ENCODE results near the gene ADSS2. TPM values are rescaled to one million over a fixed set of nuclear protein-coding genes. Genes with fewer than 3 reads are reported as not detected.

Gene ADSS2
- total RNA-seq, 1 donor from 2014 or later, result 34.2 TPM

DNA sequence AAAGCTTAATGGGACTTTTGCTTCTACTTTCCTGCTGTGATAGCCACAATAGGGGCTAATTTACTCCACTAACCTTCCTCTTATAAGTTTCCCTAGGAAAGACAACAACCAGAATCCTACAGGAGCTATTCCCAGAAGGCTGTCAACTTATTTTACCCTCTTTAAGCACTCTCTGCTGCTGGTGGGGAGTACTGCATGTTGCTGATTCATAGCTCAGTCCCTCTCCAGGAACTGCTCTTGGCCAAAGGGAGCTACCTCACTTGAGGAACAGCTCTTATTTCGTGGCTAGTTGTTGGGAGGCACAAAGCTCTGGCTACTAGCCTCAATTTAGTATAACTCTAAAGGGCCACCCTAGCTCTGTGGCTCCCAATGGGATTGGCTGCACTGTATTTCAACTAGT lies 37.2 kb downstream of the ADSS2 start:
- TF ChIP-seq, protein P1, sequence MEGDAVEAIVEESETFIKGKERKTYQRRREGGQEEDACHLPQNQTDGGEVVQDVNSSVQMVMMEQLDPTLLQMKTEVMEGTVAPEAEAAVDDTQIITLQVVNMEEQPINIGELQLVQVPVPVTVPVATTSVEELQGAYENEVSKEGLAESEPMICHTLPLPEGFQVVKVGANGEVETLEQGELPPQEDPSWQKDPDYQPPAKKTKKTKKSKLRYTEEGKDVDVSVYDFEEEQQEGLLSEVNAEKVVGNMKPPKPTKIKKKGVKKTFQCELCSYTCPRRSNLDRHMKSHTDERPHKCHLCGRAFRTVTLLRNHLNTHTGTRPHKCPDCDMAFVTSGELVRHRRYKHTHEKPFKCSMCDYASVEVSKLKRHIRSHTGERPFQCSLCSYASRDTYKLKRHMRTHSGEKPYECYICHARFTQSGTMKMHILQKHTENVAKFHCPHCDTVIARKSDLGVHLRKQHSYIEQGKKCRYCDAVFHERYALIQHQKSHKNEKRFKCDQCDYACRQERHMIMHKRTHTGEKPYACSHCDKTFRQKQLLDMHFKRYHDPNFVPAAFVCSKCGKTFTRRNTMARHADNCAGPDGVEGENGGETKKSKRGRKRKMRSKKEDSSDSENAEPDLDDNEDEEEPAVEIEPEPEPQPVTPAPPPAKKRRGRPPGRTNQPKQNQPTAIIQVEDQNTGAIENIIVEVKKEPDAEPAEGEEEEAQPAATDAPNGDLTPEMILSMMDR (IDR thresholded peaks at IDR 0.05), result no peak
- H3K4me3 ChIP-seq, result no peak overlapping the region
- ATAC-seq (peak; percentile 54), DNase-seq (no peak)
- H3K27me3 ChIP-seq, result no peaks in the 10 kb centered on the region
- peaks cover 98% of the 10 kb centered on the region for H3K36me3 ChIP-seq
- no peak overlapping the region for H3K27ac ChIP-seq
- intact Hi-C loops (cut with DNase I), result no loop called here
- no peaks in the 10 kb centered on the region for H3K4me1 ChIP-seq
- no peaks in the 10 kb centered on the region for H3K9me3 ChIP-seq

GRCh38 chr1:244413736-244414135 lies 38.0 kb downstream of the ADSS2 start:
- intact Hi-C loops (cut with DNase I), result no loop called here
- H3K36me3 ChIP-seq, result peaks cover 94% of the 10 kb centered on the region

DNA sequence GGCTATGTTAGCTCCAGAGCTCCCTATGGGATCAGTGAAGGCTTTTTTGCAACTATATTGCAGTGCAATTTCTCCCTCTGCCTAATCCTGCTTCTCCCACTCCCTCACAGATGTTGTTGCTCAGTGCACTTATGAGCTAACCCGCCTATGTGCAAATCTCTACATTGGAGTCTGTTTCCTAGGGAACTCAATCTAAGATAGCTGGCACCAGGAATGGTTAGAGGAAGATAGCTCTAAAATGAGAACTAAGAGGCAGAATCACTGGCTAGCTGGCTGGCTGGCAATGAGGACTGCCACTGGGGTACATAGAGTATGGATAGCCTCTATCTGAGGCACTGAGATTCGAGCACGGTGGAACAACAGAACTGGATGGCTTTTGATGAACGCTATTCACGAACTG lies 39.5 kb downstream of the ADSS2 start:
- Histone ChIP-seq H3K36me3 (peaks cover 91% of the 10 kb centered on the region), H3K27ac (no peak overlapping the region), H3K9me3 (no peaks in the 10 kb centered on the region), H3K4me1 (no peaks in the 10 kb centered on the region), H3K27me3 (no peaks in the 10 kb centered on the region), H3K4me3 (no peak overlapping the region)
- DNase-seq, result no peak
- TF ChIP-seq, protein P1 (IDR thresholded peaks at IDR 0.05), result no peak
- no peak for ATAC-seq
- intact Hi-C loops (cut with DNase I), result no loop called here

More at GRCh38 chr1:244413736-244414135, 38.0 kb downstream of the ADSS2 start:
- no peak for ATAC-seq
- H3K27ac ChIP-seq, result no peak overlapping the region
- no peaks in the 10 kb centered on the region for H3K4me1 ChIP-seq
- no peak overlapping the region for H3K4me3 ChIP-seq
- no peaks in the 10 kb centered on the region for H3K27me3 ChIP-seq
- DNase-seq, result no peak
- H3K9me3 ChIP-seq, result no peaks in the 10 kb centered on the region
- TF ChIP-seq, protein P1 (IDR thresholded peaks at IDR 0.05), result no peak

DNA sequence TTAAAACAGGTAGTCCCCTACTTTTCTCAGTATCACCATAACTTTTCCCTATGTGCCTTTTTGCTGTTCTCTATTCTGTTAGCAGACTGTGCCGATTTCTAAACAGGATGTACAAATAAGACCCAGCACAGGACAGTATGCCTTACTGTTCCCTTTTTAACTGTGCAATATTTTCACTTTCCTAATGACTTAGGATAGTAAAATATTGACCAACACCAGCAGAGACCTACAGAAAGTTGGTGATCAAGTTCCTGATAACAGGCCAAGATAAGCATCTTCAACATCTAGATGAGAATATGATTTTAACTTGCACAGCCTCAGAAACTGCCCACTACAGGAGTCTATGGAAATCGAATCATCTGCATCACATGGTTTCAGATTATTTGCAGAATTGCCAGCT lies 42.0 kb downstream of the ADSS2 start:
- ATAC-seq (peak; percentile 81), DNase-seq (no peak)
- intact Hi-C loops (cut with DNase I), result no loop called here
- H3K27ac ChIP-seq, result no peak overlapping the region
- no peak overlapping the region for H3K4me3 ChIP-seq
- no peaks in the 10 kb centered on the region for H3K4me1 ChIP-seq
- peaks cover 80% of the 10 kb centered on the region for H3K36me3 ChIP-seq
- H3K9me3 ChIP-seq, result no peaks in the 10 kb centered on the region
- TF ChIP-seq, protein P1 (IDR thresholded peaks at IDR 0.05), result no peak
- H3K27me3 ChIP-seq, result no peaks in the 10 kb centered on the region

GRCh38 chr1:244406337-244406736 lies 45.4 kb downstream of the ADSS2 start:
- TF ChIP-seq, protein P1 (IDR thresholded peaks at IDR 0.05), result no peak
- H3K27ac ChIP-seq, result no peak overlapping the region
- H3K9me3 ChIP-seq, result no peaks in the 10 kb centered on the region
- H3K4me1 ChIP-seq, result no peaks in the 10 kb centered on the region
- no peak for ATAC-seq
- DNase-seq, result no peak
- peaks cover 64% of the 10 kb centered on the region for H3K36me3 ChIP-seq
- intact Hi-C loops (cut with DNase I), result no loop called here
- no peaks in the 10 kb centered on the region for H3K27me3 ChIP-seq
- H3K4me3 ChIP-seq, result no peak overlapping the region

GRCh38 chr1:244405856-244406255 lies 45.9 kb downstream of the ADSS2 start:
- DNase-seq (no peak), ATAC-seq (no peak)
- intact Hi-C loops (cut with DNase I), result no loop called here
- no peaks in the 10 kb centered on the region for H3K4me1 ChIP-seq
- H3K27ac ChIP-seq, result no peak overlapping the region
- no peaks in the 10 kb centered on the region for H3K9me3 ChIP-seq
- no peaks in the 10 kb centered on the region for H3K27me3 ChIP-seq
- H3K36me3 ChIP-seq, result peaks cover 60% of the 10 kb centered on the region
- TF ChIP-seq, protein P1 (IDR thresholded peaks at IDR 0.05), result no peak
- no peak overlapping the region for H3K4me3 ChIP-seq
